Osteocyte (in vitro differentiated cells): Measurements from ENCODE around the gene TMEM86A. TPM values are rescaled to one million over a fixed set of nuclear protein-coding genes. Genes with fewer than 3 reads are reported as not detected.
"Not testable (repeated sequence)": the region's sequence is repeated elsewhere in the genome, so short reads cannot be mapped to it uniquely, and the experiment has no call there.

Experiments
- DNase-seq: peaks from one replicate; pipeline ENCODE4 v3.0.0; 2021; ENCODE audit warnings: mixed read lengths; ENCODE audit not compliant: unreplicated experiment; ENCODE audit errors: extremely low spot score
- H3K27ac Mint-ChIP-seq: one replicate; pipeline ENCODE4 v1.8.0; 2021; ENCODE audit warnings: mild to moderate bottlenecking, mixed read lengths; ENCODE audit not compliant: unreplicated experiment
- H3K27me3 Mint-ChIP-seq: one replicate; pipeline ENCODE4 v1.8.0; 2021; ENCODE audit warnings: mixed read lengths; ENCODE audit not compliant: unreplicated experiment
- H3K36me3 Mint-ChIP-seq: one replicate; pipeline ENCODE4 v1.8.0; 2021; ENCODE audit warnings: mixed read lengths; ENCODE audit not compliant: unreplicated experiment
- H3K4me1 Mint-ChIP-seq: one replicate; pipeline ENCODE4 v1.8.0; 2021; ENCODE audit warnings: mixed read lengths; ENCODE audit not compliant: unreplicated experiment
- H3K4me3 Mint-ChIP-seq: one replicate; pipeline ENCODE4 v1.8.0; 2021; ENCODE audit warnings: mild to moderate bottlenecking, moderate library complexity, mixed read lengths; ENCODE audit not compliant: unreplicated experiment
- H3K9me3 Mint-ChIP-seq: one replicate; pipeline ENCODE4 v1.8.0; 2021; ENCODE audit warnings: mixed read lengths; ENCODE audit not compliant: unreplicated experiment
- CTCF ChIP-seq: fragments of 200-600 bp; sonication (generic); IDR thresholded peaks from 2 replicates; pipeline ENCODE4 v1.5.0; 2021; ENCODE audit warnings: antibody characterized with exemption, mild to moderate bottlenecking, moderate library complexity
- long read RNA-seq: library from polyadenylated mRNA; unstranded; transcript quantifications from one replicate; pipeline ENCODE4 v2.0.0, GENCODE V29; 2021
- total RNA-seq: library from RNA; stranded (reverse); gene quantifications from 2 replicates; pipeline ENCODE4 v1.2.1, GENCODE V29; 2021

Gene TMEM86A, protein sequence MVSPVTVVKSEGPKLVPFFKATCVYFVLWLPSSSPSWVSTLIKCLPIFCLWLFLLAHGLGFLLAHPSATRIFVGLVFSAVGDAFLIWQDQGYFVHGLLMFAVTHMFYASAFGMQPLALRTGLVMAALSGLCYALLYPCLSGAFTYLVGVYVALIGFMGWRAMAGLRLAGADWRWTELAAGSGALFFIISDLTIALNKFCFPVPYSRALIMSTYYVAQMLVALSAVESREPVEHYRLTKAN
- 5.2 and 7.6 TPM in 2 replicates for total RNA-seq
- long read RNA-seq, partial matches to known transcripts: 0 of 4 reads
- long read RNA-seq, other reads (novel, unspliced or antisense): 1 of 4 reads

DNA sequence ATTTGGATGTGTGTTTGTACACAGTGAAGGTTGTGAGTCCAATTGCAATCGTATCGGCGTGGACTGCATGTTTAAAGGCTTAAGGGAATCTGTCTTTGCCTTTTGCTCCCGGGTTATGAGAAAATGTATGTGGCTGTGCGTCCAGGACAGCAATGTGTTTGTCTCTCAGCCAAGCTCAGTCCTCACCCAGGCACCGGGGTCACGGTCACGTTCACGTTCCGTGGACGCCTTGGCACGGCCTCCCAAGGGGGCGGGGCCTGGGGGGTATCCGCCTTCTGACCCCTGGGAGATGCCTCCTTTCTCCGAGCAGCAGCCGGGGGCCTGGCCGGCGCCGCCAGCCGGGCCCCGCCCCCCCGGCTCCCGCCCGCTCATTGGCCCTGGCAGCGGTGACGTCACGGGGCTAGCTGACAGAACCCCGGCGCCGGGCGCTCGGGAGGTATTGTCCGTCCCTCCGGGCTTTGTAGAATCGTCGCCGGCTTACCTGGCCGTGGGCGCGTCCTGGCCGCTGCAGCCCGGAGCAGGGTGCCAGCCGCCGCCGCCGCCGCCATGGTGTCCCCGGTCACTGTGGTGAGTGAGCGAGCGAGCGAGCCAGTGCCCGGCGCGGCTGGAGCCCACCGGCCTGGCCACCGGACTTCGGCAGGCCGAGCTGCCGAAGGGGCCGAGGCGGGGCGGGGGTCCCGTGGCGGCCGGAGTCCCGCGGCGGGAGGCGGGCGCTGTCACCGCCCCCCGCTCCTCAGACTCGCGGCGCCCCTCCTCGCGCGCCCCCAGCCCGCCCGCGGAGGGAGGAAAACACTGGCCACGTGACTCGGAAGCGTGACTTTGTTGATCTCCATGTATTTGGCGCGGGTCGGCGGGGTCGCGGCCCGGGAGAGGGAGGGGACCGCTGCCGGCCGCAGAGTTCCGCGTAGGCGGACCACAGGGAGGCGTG lies at the start of gene TMEM86A:
Gene TMEM86A, plus strand, starts transcription at position 439 of the 928 bp plus-strand sequence. Its CDS starts 108 bp downstream, at position 547.
- Mint-ChIP-seq H3K36me3 (no peaks in the 10 kb centered on the region), H3K9me3 (no peaks in the 10 kb centered on the region), H3K27ac (peak within 1 kb of the TSS; percentile 23), H3K4me3 (peak within 1 kb of the TSS; percentile 77), H3K27me3 (peaks cover 7% of the 10 kb centered on the region), H3K4me1 (peaks cover 16% of the 10 kb centered on the region)
- peak; percentile 95 for DNase-seq
- TF ChIP-seq CTCF: peak; percentile 13

DNA sequence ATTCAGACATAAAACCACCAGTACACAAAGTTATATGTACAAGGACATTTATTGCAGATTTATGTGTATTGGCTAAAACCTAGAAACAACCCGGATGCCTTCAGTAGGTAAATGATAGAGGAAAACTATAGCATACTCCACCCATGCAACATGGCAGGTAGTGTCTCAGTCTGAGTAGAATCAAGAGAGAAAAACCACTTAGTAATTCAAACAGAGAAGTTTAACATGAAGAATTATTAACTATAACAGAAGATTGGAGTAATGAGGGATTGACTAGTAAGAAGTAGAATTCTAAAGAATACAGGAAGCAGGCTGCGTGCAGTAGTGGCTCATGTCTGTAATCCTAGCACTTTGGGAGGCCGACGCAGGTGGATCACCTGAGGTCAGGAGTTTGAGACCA lies 48.2 kb upstream of the TMEM86A start:
- DNase-seq: no peak
- Mint-ChIP-seq H3K9me3 (no peaks in the 10 kb centered on the region), H3K27ac (no peak overlapping the region), H3K4me3 (no peak overlapping the region), H3K4me1 (peaks cover 3% of the 10 kb centered on the region), H3K36me3 (no peaks in the 10 kb centered on the region), H3K27me3 (peaks cover 11% of the 10 kb centered on the region)
- TF ChIP-seq CTCF: no peak

- peaks cover 11% of the 10 kb centered on the region for H3K27me3 Mint-ChIP-seq
- DNase-seq: no peak
- no peak overlapping the region for H3K27ac Mint-ChIP-seq
- peak; percentile 56 for TF ChIP-seq CTCF
- H3K36me3 Mint-ChIP-seq: no peaks in the 10 kb centered on the region
- H3K9me3 Mint-ChIP-seq: no peaks in the 10 kb centered on the region
- peaks cover 3% of the 10 kb centered on the region for H3K4me1 Mint-ChIP-seq
- no peak overlapping the region for H3K4me3 Mint-ChIP-seq
These were observed 47.6 kb upstream of the TMEM86A start for GRCh38 chr11:18650859-18651557.

- H3K4me1 Mint-ChIP-seq: no peaks in the 10 kb centered on the region
- H3K9me3 Mint-ChIP-seq: no peaks in the 10 kb centered on the region
- no peak overlapping the region for H3K4me3 Mint-ChIP-seq
- H3K27me3 Mint-ChIP-seq: peaks cover 17% of the 10 kb centered on the region
- H3K36me3 Mint-ChIP-seq: no peaks in the 10 kb centered on the region
- no peak for TF ChIP-seq CTCF
- H3K27ac Mint-ChIP-seq: no peak overlapping the region
- DNase-seq: no peak
These were observed 40.9 kb upstream of the TMEM86A start for GRCh38 chr11:18657673-18658072.

DNA sequence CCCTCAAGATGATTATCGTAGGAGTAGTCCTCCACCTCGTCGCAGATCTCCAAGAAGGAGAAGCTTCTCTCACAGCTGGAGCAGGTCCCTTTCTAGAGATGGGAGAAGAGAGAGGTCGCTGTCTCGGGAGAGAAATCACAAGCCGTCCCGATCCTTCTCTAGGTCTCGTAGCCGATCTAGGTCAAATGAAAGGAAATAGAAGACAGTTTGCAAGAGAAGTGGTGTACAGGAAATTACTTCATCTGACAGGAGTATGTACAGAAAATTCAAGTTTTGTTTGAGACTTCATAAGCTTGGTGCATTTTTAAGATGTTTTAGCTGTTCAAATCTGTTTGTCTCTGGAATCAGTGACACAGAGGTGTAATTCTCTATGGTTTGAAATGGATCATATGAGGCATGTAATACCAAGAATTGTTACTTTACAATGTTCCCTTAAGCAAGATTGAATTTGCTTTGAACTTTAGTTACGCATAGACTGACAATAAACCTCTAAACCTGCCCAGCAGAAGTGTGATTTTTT lies 33.2 kb upstream of the TMEM86A start:
- H3K27ac Mint-ChIP-seq: not testable (repeated sequence)
- H3K27me3 Mint-ChIP-seq: peaks cover 36% of the 10 kb centered on the region

More for the DNA sequence above, 33.2 kb upstream of the TMEM86A start:
- H3K4me3 Mint-ChIP-seq, H3K36me3 Mint-ChIP-seq, DNase-seq, H3K4me1 Mint-ChIP-seq, H3K9me3 Mint-ChIP-seq: not testable (repeated sequence)
